Measurements from ENCODE around the gene NDRG4.

NDRG4 gene

GRCh38 chr16:58472827-58473226 lies 27.1 kb upstream of the NDRG4 start:
- no peak for DNase-seq (ENCODE audit: low read depth)
- H3K4me3 ChIP-seq (ENCODE audit: control insufficient read depth, low read depth, low read length): no peak overlapping the region
- TF ChIP-seq CTCF (conservative IDR thresholded peaks at IDR 0.05; ENCODE audit: control insufficient read depth, insufficient read depth, low read depth, low read length): no peak

GRCh38 chr16:58474296-58474695 lies 25.6 kb upstream of the NDRG4 start:
- no peak for TF ChIP-seq CTCF (conservative IDR thresholded peaks at IDR 0.05; ENCODE audit: control insufficient read depth, insufficient read depth, low read depth, low read length)
- H3K4me3 ChIP-seq (ENCODE audit: control insufficient read depth, low read depth, low read length): no peak overlapping the region
- no peak for DNase-seq (ENCODE audit: low read depth)

GRCh38 chr16:58475091-58475619 lies 24.8 kb upstream of the NDRG4 start:
- no peak for TF ChIP-seq CTCF (conservative IDR thresholded peaks at IDR 0.05; ENCODE audit: control insufficient read depth, insufficient read depth, low read depth, low read length)
- no peak for DNase-seq (ENCODE audit: low read depth)
- H3K4me3 ChIP-seq (ENCODE audit: control insufficient read depth, low read depth, low read length): no peak overlapping the region

GRCh38 chr16:58476791-58477190 lies 23.2 kb upstream of the NDRG4 start:
- no peak for TF ChIP-seq CTCF (conservative IDR thresholded peaks at IDR 0.05; ENCODE audit: control insufficient read depth, insufficient read depth, low read depth, low read length)
- no peak for DNase-seq (ENCODE audit: low read depth)
- no peak overlapping the region for H3K4me3 ChIP-seq (ENCODE audit: control insufficient read depth, low read depth, low read length)

- DNase-seq (ENCODE audit: low read depth): no peak
- TF ChIP-seq CTCF (conservative IDR thresholded peaks at IDR 0.05; ENCODE audit: control insufficient read depth, insufficient read depth, low read depth, low read length): no peak
- H3K4me3 ChIP-seq (ENCODE audit: control insufficient read depth, low read depth, low read length): no peak overlapping the region
Measured at GRCh38 chr16:58478427-58478826, 21.5 kb upstream of the NDRG4 start.

GRCh38 chr16:58481226-58481869 lies 18.6 kb upstream of the NDRG4 start:
- DNase-seq (ENCODE audit: low read depth): no peak
- H3K4me3 ChIP-seq (ENCODE audit: control insufficient read depth, low read depth, low read length): no peak overlapping the region
- no peak for TF ChIP-seq CTCF (conservative IDR thresholded peaks at IDR 0.05; ENCODE audit: control insufficient read depth, insufficient read depth, low read depth, low read length)
